Measurements from ENCODE around the gene ERC2. TPM values are rescaled to one million over a fixed set of nuclear protein-coding genes. Genes with fewer than 3 reads are reported as not detected.
"Not testable (repeated sequence)": the region's sequence is repeated elsewhere in the genome, so short reads cannot be mapped to it uniquely, and the experiment has no call there.

ERC2 gene
- 0.65 to 1.6 TPM in 2 of 3 replicates, not detected in the other for total RNA-seq
- long read RNA-seq, partial matches to known transcripts = 0 of 1 reads
- long read RNA-seq, other reads (novel, unspliced or antisense) = 1 of 1 reads

DNA sequence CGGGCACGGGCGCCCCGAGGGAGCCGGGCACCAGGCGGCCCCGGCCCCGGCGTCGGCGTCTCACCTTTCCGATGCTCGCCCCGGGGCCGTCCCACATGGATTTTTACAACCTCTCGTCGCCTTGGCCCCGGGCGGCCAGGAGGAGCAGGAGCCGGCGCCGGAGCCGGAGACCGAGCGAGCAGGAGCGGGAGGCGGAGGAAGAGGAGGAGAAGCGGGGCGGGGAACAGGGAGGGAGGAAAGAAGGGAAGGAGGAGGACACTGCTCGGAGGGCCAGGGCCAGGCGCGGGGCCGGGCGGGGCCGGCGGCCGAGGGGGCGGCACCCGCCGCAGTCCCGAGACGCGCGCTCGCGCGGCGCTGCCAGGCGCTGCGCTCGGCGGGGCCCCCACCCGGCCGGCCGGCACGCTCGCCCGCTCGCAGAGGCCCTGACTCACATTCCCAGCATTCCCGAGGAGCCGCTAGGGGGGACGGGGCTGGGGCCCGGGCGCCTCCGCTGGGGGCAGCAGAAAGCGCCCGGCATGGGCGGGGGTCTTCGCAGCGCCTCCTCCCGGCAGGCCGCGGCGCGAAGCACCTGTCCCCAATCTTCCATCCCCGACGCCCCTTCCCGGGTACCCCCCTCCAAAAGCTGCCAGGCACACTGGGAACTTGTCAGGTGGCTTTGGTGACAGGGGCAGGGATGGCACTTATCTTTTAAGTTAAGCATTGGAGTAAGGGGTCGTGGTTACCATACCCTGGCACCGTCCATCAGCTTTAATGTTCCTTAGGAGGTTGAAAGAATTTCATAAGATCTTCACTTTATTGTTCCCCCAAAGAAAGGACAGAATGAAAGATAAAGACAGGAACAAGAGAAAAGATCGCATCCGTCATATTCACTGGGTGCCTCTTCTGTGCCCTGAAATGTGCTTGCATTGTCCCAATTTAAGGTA, at the start of gene ERC2:
TSS of gene ERC2 (minus strand) at position 284 of the 923 bp plus-strand sequence.
- Mint-ChIP-seq H3K27me3 (ENCODE audit: low read depth) (peaks cover 22% of the 10 kb centered on the region), H3K36me3 (ENCODE audit: low read depth) (no peaks in the 10 kb centered on the region), H3K27ac (ENCODE audit: unreplicated experiment) (no peak within 1 kb of the TSS), H3K4me1 (ENCODE audit: low read depth) (peaks cover 11% of the 10 kb centered on the region), H3K4me3 (ENCODE audit: unreplicated experiment) (peak within 1 kb of the TSS; percentile 86), H3K9me3 (ENCODE audit: low read depth) (no peaks in the 10 kb centered on the region)
- DNase-seq (ENCODE audit: low spot score) = no peak
- TF ChIP-seq, protein P1, sequence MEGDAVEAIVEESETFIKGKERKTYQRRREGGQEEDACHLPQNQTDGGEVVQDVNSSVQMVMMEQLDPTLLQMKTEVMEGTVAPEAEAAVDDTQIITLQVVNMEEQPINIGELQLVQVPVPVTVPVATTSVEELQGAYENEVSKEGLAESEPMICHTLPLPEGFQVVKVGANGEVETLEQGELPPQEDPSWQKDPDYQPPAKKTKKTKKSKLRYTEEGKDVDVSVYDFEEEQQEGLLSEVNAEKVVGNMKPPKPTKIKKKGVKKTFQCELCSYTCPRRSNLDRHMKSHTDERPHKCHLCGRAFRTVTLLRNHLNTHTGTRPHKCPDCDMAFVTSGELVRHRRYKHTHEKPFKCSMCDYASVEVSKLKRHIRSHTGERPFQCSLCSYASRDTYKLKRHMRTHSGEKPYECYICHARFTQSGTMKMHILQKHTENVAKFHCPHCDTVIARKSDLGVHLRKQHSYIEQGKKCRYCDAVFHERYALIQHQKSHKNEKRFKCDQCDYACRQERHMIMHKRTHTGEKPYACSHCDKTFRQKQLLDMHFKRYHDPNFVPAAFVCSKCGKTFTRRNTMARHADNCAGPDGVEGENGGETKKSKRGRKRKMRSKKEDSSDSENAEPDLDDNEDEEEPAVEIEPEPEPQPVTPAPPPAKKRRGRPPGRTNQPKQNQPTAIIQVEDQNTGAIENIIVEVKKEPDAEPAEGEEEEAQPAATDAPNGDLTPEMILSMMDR (IDR thresholded peaks at IDR 0.05) = peak; percentile 62

DNA sequence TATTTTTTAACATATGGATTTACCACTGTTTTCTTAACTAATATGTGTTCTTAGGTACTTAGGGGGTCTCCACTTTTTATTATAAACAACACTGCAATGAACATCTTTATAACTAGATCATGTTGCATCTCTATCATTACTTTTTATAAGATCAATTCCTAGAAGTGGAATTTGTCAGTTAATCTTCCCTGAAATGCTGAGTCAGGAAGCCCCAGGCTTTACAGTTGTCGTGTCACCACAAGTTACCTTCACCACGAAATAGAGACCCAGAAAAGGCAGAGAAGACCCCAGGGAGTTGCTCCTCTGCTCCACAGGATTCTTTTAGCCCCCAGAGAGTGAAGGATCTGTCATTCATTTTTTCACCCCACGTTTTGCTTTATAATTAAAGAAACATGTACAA, 34.5 kb upstream of the ERC2 start:
- Mint-ChIP-seq H3K36me3 (ENCODE audit: low read depth) (no peaks in the 10 kb centered on the region), H3K27me3 (ENCODE audit: low read depth) (peaks cover 14% of the 10 kb centered on the region), H3K27ac (ENCODE audit: unreplicated experiment) (no peak overlapping the region), H3K4me3 (ENCODE audit: unreplicated experiment) (no peak overlapping the region), H3K9me3 (ENCODE audit: low read depth) (no peaks in the 10 kb centered on the region), H3K4me1 (ENCODE audit: low read depth) (no peaks in the 10 kb centered on the region)
- TF ChIP-seq, protein P1 (IDR thresholded peaks at IDR 0.05) = no peak
- no peak for DNase-seq (ENCODE audit: low spot score)

DNA sequence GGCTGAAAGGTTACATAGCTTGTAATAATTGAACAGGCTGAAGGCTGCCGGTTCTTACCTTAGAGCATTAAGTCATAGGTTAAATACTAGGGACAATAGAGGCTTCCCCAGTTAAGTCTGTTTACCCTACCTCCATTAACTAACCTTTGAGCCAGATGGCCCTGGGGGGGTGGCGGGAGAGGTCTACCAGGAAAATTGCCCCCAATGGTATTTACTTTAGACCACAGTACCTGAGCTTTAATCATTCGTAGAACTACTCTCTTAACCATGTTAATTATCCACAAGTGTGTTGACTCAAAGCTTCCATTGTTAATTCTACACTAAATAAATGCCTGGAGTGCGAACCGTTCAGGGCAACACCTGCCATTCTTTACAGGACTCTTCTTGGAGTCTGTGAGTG, 28.1 kb upstream of the ERC2 start:
- H3K27ac Mint-ChIP-seq (ENCODE audit: unreplicated experiment); H3K9me3 Mint-ChIP-seq (ENCODE audit: low read depth); H3K36me3 Mint-ChIP-seq (ENCODE audit: low read depth); H3K4me3 Mint-ChIP-seq (ENCODE audit: unreplicated experiment); H3K4me1 Mint-ChIP-seq (ENCODE audit: low read depth); DNase-seq (ENCODE audit: low spot score): not testable (repeated sequence)
- H3K27me3 Mint-ChIP-seq (ENCODE audit: low read depth) = peaks cover 30% of the 10 kb centered on the region

DNA sequence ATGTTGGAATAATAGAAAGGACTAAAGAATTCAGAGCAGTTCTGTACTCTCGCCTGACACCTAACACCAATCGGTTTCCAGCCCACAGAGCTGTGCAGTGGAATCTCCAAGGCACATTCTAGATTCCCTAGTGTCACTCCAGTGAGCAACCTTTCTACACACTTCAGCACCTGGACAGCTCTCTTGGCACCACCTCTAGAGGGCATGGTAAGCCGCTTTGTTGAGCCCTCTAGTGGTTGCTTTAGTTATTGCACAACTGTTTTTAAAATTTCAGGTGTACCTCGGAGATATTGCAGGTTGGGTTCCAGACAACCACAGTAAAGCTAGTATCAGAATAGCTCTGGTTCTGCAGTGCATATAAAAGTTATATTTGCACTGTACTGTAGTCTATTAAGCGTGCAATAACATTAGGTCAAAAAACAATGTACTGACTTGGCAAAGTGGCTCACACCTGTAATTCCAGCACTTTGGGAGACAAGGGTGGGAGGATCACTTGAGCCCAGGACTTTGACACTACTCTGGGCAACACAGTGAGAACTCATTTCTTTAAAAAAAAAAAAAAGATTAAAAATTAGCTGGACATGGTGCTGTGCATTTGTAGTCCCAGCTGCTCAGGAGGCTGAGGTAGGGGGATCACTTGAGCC, 26.5 kb upstream of the ERC2 start:
- DNase-seq (ENCODE audit: low spot score) = no peak
- Mint-ChIP-seq H3K4me1 (ENCODE audit: low read depth) (no peaks in the 10 kb centered on the region), H3K9me3 (ENCODE audit: low read depth) (no peaks in the 10 kb centered on the region), H3K27ac (ENCODE audit: unreplicated experiment) (no peak overlapping the region), H3K27me3 (ENCODE audit: low read depth) (peaks cover 32% of the 10 kb centered on the region), H3K36me3 (ENCODE audit: low read depth) (no peaks in the 10 kb centered on the region), H3K4me3 (ENCODE audit: unreplicated experiment) (no peak overlapping the region)
- TF ChIP-seq, protein P1 (IDR thresholded peaks at IDR 0.05) = peak; percentile 97

DNA sequence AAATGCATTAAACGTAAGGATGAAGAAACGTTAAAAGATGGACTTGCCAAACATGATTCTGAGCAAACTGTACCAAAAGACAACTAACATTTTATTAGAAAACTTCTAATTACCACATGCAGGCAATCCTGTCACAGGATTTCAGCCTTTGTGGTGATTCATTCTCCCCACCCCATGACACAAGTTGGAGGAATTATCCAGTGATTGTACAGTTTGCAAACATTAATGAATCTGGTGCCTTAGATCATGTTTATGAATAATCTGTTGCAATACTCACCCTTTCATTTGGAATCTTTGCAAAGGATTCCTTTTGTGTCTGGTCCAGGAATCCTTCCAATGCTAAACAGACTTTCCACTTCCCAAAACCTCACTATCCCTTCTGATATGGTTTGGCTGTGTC, 23.3 kb upstream of the ERC2 start:
- no peak for DNase-seq (ENCODE audit: low spot score)
- Mint-ChIP-seq H3K27ac (ENCODE audit: unreplicated experiment) (no peak overlapping the region), H3K36me3 (ENCODE audit: low read depth) (no peaks in the 10 kb centered on the region), H3K4me3 (ENCODE audit: unreplicated experiment) (no peak overlapping the region), H3K9me3 (ENCODE audit: low read depth) (no peaks in the 10 kb centered on the region), H3K4me1 (ENCODE audit: low read depth) (no peaks in the 10 kb centered on the region), H3K27me3 (ENCODE audit: low read depth) (peaks cover 32% of the 10 kb centered on the region)
- TF ChIP-seq, protein P1 (IDR thresholded peaks at IDR 0.05) = no peak

Measured in chondrocyte (in vitro differentiated cells).